Thyroid gland (tissue), 4 donors: ENCODE data around the gene ANKRD11.

Experiments used
- CTCF ChIP-seq, 6 experiments: fragments of 200-600 bp in 3 of 6; fragments of 450-650 bp in 3 of 6; sonication (generic) in 3 of 6; IDR thresholded peaks; one replicate each; pipeline ENCODE4 v1.5.1; 2016 to 2019; ENCODE audit warnings: antibody characterized with exemption in 6 of 6, mild to moderate bottlenecking in 2 of 6, inconsistent platforms in 1 of 6, moderate library complexity in 1 of 6
- POLR2A ChIP-seq, 2 donors: fragments of 450-650 bp; IDR thresholded peaks; one replicate each; pipeline ENCODE4 v1.6.1; 2017; ENCODE audit warnings: antibody characterized with exemption in 2 of 2, mild to moderate bottlenecking in 2 of 2, moderate library complexity in 1 of 2

GRCh38 chr16:89425523-89425922 lies 64.8 kb downstream of the ANKRD11 start:
- TF ChIP-seq POLR2A (IDR thresholded peaks at IDR 0.05) (no peak), CTCF (IDR thresholded peaks at IDR 0.05) (no peak)
